Dendritic cell treated with granulocyte-macrophage colony-stimulating factor and Interleukin-4, amounts not matched to agents 40 ng/mL and 50 ng/mL, for 4 days (primary cell): ENCODE measurements around the gene PGRMC2.
"Not testable (repeated sequence)": the region's sequence is repeated elsewhere in the genome, so short reads cannot be mapped to it uniquely, and the experiment has no call there.

ENCODE experiments used
- H3K27ac Mint-ChIP-seq: one replicate; pipeline ENCODE4 v1.8.0; 2022; ENCODE audit warnings: mild to moderate bottlenecking, mixed read lengths
- H3K27me3 Mint-ChIP-seq: one replicate; pipeline ENCODE4 v1.8.0; 2022; ENCODE audit warnings: mild to moderate bottlenecking, mixed read lengths
- H3K36me3 Mint-ChIP-seq: one replicate; pipeline ENCODE4 v1.8.0; 2022; ENCODE audit warnings: low read depth, mixed read lengths
- H3K4me1 Mint-ChIP-seq: one replicate; pipeline ENCODE4 v1.8.0; 2022; ENCODE audit warnings: low read depth, mixed read lengths
- H3K4me3 Mint-ChIP-seq: one replicate; pipeline ENCODE4 v1.8.0; 2022; ENCODE audit warnings: mild to moderate bottlenecking, moderate library complexity, mixed read lengths
- H3K9me3 Mint-ChIP-seq: one replicate; pipeline ENCODE4 v1.8.0; 2022; ENCODE audit warnings: mixed read lengths
- intact Hi-C: fragments of 100-400 bp; cut with micrococcal nuclease; formaldehyde crosslinking; loops from one replicate; pipeline ENCODE4 v1.15.0; 2022

Gene PGRMC2

GRCh38 chr4:128275346-128275745, 12.3 kb downstream of the PGRMC2 start:
- Mint-ChIP-seq H3K4me1 (peaks cover 4% of the 10 kb centered on the region), H3K27me3 (no peaks in the 10 kb centered on the region), H3K4me3 (no peak overlapping the region), H3K9me3 (no peaks in the 10 kb centered on the region), H3K36me3 (peaks cover 27% of the 10 kb centered on the region), H3K27ac (no peak overlapping the region)
- intact Hi-C loops = no loop called here

GRCh38 chr4:128271551-128271950, 16.1 kb downstream of the PGRMC2 start:
- H3K27ac Mint-ChIP-seq = no peak overlapping the region
- intact Hi-C loops = no loop called here
- peaks cover 33% of the 10 kb centered on the region for H3K36me3 Mint-ChIP-seq
- H3K4me3 Mint-ChIP-seq = no peak overlapping the region
- H3K27me3 Mint-ChIP-seq = peaks cover 2% of the 10 kb centered on the region
- no peaks in the 10 kb centered on the region for H3K9me3 Mint-ChIP-seq
- H3K4me1 Mint-ChIP-seq = no peaks in the 10 kb centered on the region

DNA sequence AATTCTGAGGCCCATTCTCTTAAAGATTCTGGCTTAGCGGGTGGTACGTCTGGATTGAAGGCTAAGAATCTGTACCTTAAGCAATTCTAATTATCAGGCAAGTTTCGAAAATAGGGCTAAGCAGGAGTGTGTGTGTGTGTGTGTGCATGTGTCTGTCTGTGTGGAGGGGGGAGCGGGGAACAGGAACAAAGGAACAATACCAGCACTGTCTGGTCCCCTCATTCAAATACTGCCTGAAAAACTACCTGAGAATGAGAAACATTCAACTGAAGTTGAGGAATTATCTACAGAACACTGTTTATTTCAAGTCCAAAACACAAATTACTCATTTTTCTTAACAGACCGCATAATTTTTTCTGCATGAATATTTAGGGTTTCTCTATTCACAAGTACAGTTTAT, 18.6 kb downstream of the PGRMC2 start:
- Mint-ChIP-seq H3K4me1 (no peaks in the 10 kb centered on the region), H3K9me3 (peaks cover 20% of the 10 kb centered on the region), H3K4me3 (no peak overlapping the region), H3K27me3 (peaks cover 2% of the 10 kb centered on the region), H3K36me3 (peaks cover 26% of the 10 kb centered on the region), H3K27ac (no peak overlapping the region)
- intact Hi-C loops = no loop called here

DNA sequence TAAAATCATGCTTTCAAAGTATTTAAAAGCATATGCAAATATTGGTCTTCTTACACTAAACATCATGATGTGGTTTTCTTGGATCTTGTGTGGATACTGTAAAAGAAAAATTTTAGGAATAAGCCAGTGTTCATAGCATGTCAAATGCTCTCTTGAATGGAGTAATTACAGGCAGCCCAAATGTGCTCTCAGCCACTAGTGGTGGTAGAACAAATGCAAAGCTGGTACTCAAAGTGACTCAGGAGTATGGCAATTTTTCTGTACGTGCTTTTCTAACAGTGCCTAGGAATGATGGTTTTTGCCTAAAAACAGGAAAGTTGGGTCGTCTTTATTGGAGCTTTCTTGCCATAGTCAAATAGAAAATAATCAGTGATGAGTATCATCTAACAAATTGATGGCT, 19.9 kb downstream of the PGRMC2 start:
- H3K4me1 Mint-ChIP-seq = no peaks in the 10 kb centered on the region
- peaks cover 2% of the 10 kb centered on the region for H3K27me3 Mint-ChIP-seq
- no peak overlapping the region for H3K4me3 Mint-ChIP-seq
- H3K36me3 Mint-ChIP-seq = peaks cover 26% of the 10 kb centered on the region
- peaks cover 32% of the 10 kb centered on the region for H3K9me3 Mint-ChIP-seq
- intact Hi-C loops = no loop called here
- H3K27ac Mint-ChIP-seq = no peak overlapping the region

- Mint-ChIP-seq H3K9me3 (peaks cover 32% of the 10 kb centered on the region), H3K36me3 (peaks cover 20% of the 10 kb centered on the region)
- H3K27me3 Mint-ChIP-seq, H3K4me3 Mint-ChIP-seq, H3K4me1 Mint-ChIP-seq, intact Hi-C loops, H3K27ac Mint-ChIP-seq: not testable (repeated sequence)
Measured at GRCh38 chr4:128267171-128267570, 20.4 kb downstream of the PGRMC2 start.

DNA sequence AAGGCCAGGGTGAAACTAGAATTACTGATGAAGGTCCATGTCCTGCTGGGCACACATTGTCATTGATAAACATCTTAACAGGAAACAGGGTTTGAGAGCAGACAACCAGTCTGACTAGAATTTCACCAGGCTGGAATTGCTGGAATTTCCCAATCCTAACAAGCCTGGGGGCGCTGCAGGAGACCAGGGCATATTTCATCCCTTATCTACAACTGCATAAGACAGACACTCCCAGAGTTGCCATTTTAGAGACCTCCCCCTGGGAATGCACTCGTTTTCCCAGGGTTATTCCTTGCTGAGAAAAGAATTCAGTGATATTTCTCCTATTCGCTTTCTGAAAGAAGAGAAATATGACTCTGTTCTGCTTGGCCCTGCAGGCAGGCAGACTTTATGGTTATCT, 22.1 kb downstream of the PGRMC2 start:
- H3K4me3 Mint-ChIP-seq, H3K36me3 Mint-ChIP-seq, H3K27me3 Mint-ChIP-seq, H3K27ac Mint-ChIP-seq, intact Hi-C loops, H3K4me1 Mint-ChIP-seq: not testable (repeated sequence)
- peaks cover 43% of the 10 kb centered on the region for H3K9me3 Mint-ChIP-seq

GRCh38 chr4:128259889-128260288, 27.7 kb downstream of the PGRMC2 start:
- H3K4me3 Mint-ChIP-seq, H3K36me3 Mint-ChIP-seq, intact Hi-C loops, H3K4me1 Mint-ChIP-seq, H3K27me3 Mint-ChIP-seq, H3K27ac Mint-ChIP-seq: not testable (repeated sequence)
- H3K9me3 Mint-ChIP-seq = peaks cover 36% of the 10 kb centered on the region

DNA sequence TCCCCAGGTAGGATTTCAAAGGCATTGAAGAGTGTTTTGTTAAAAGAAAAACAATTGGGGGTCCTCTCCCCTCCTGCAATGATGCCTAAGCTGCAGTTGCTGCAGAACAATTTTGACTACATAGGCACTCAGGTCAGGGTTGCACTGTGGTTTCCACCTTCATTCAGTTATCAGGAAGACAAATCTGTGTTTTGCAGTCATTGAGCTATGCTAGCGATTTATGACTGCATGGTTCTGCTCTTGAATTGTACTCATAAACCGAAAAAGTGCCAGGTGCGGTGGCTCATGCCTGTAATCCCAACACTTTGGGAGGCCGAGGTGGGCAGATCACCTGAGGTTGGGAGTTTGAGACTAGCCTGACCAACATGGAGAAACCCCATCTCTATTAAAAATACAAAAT, 29.4 kb downstream of the PGRMC2 start:
- intact Hi-C loops = not testable (repeated sequence)

GRCh38 chr4:128256539-128256938, 31.1 kb downstream of the PGRMC2 start:
- Mint-ChIP-seq H3K4me1 (no peaks in the 10 kb centered on the region), H3K27ac (no peak overlapping the region), H3K9me3 (peaks cover 31% of the 10 kb centered on the region), H3K27me3 (no peaks in the 10 kb centered on the region), H3K4me3 (no peak overlapping the region), H3K36me3 (no peaks in the 10 kb centered on the region)
- intact Hi-C loops = no loop called here

More for the DNA sequence above, 29.4 kb downstream of the PGRMC2 start:
- H3K27me3 Mint-ChIP-seq, H3K36me3 Mint-ChIP-seq, H3K4me3 Mint-ChIP-seq, H3K4me1 Mint-ChIP-seq, H3K27ac Mint-ChIP-seq: not testable (repeated sequence)
- H3K9me3 Mint-ChIP-seq = peaks cover 23% of the 10 kb centered on the region

GRCh38 chr4:128255906-128256305, 31.7 kb downstream of the PGRMC2 start:
- Mint-ChIP-seq H3K4me3 (no peak overlapping the region), H3K4me1 (no peaks in the 10 kb centered on the region), H3K9me3 (peaks cover 25% of the 10 kb centered on the region), H3K36me3 (no peaks in the 10 kb centered on the region), H3K27ac (no peak overlapping the region), H3K27me3 (no peaks in the 10 kb centered on the region)
- intact Hi-C loops = no loop called here

GRCh38 chr4:128249787-128250668, 37.6 kb downstream of the PGRMC2 start:
- H3K4me3 Mint-ChIP-seq = no peak overlapping the region
- H3K4me1 Mint-ChIP-seq = no peaks in the 10 kb centered on the region
- no peak overlapping the region for H3K27ac Mint-ChIP-seq
- intact Hi-C loops = no loop called here
- no peaks in the 10 kb centered on the region for H3K27me3 Mint-ChIP-seq
- H3K36me3 Mint-ChIP-seq = no peaks in the 10 kb centered on the region
- H3K9me3 Mint-ChIP-seq = peaks cover 28% of the 10 kb centered on the region

- Mint-ChIP-seq H3K4me3 (no peak overlapping the region), H3K4me1 (no peaks in the 10 kb centered on the region), H3K27me3 (no peaks in the 10 kb centered on the region), H3K27ac (no peak overlapping the region), H3K9me3 (peaks cover 32% of the 10 kb centered on the region), H3K36me3 (no peaks in the 10 kb centered on the region)
- intact Hi-C loops = no loop called here
Measured at GRCh38 chr4:128247906-128248305, 39.7 kb downstream of the PGRMC2 start.

- H3K4me3 Mint-ChIP-seq, H3K27me3 Mint-ChIP-seq, H3K4me1 Mint-ChIP-seq, H3K27ac Mint-ChIP-seq, intact Hi-C loops, H3K36me3 Mint-ChIP-seq: not testable (repeated sequence)
- H3K9me3 Mint-ChIP-seq = peaks cover 30% of the 10 kb centered on the region
Measured at GRCh38 chr4:128245391-128245790, 42.2 kb downstream of the PGRMC2 start.

GRCh38 chr4:128244379-128244778, 43.2 kb downstream of the PGRMC2 start:
- Mint-ChIP-seq H3K27me3 (no peaks in the 10 kb centered on the region), H3K9me3 (peaks cover 30% of the 10 kb centered on the region), H3K36me3 (no peaks in the 10 kb centered on the region), H3K4me3 (no peak overlapping the region), H3K4me1 (no peaks in the 10 kb centered on the region), H3K27ac (no peak overlapping the region)
- intact Hi-C loops = no loop called here

DNA sequence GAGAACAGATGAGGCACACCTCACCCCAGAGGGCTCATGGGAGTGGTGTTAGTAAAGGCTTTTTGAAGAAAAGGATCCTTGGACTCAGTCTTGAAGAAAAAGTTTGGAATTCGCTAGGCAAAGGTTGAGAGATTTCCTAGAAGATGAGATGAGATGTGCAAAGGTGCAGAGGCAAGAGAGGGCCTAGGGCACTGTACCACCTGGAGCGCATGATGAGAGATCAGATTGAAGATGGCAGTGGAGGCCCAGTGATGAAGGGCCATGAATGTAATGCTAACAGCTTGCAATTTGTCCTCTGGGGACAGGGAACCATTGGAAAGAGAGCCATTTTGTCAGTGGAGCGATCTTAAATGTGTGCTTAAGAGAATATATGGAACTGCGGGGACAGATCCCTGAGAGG, 45.0 kb downstream of the PGRMC2 start:
- Mint-ChIP-seq H3K27me3 (no peaks in the 10 kb centered on the region), H3K36me3 (no peaks in the 10 kb centered on the region), H3K27ac (no peak overlapping the region), H3K4me3 (no peak overlapping the region), H3K9me3 (peaks cover 30% of the 10 kb centered on the region), H3K4me1 (no peaks in the 10 kb centered on the region)
- intact Hi-C loops = no loop called here
